GM19438 (cell line): ENCODE measurements around the gene CSPG5.

Experiments
- ATAC-seq: cut with Tn5 transposase; IDR thresholded peaks from one replicate; pipeline ENCODE4 v1.9.1; 2021; ENCODE audit warnings: low read depth; ENCODE audit not compliant: unreplicated experiment

The CSPG5 gene

GRCh38 chr3:47542471-47543173 is 36.0 kb downstream of the CSPG5 start:
- no peak for ATAC-seq

GRCh38 chr3:47541583-47542108 is 37.0 kb downstream of the CSPG5 start:
- no peak for ATAC-seq

- ATAC-seq, result no peak
Observed at GRCh38 chr3:47540281-47540680, 38.4 kb downstream of the CSPG5 start.

- ATAC-seq, result no peak
Observed at GRCh38 chr3:47536967-47537366, 41.7 kb downstream of the CSPG5 start.

- no peak for ATAC-seq
Observed at GRCh38 chr3:47536221-47536891, 42.3 kb downstream of the CSPG5 start.

GRCh38 chr3:47533996-47534454 is 44.6 kb downstream of the CSPG5 start:
- no peak for ATAC-seq

- ATAC-seq, result no peak
Observed at GRCh38 chr3:47533481-47533880, 45.2 kb downstream of the CSPG5 start.

GRCh38 chr3:47527952-47528725 is 50.5 kb downstream of the CSPG5 start:
- ATAC-seq, result no peak

- no peak for ATAC-seq
Observed at GRCh38 chr3:47525617-47526016, 53.0 kb downstream of the CSPG5 start.

GRCh38 chr3:47523310-47524073 is 55.2 kb downstream of the CSPG5 start:
- no peak for ATAC-seq

- ATAC-seq, result peak; percentile 60
Observed at GRCh38 chr3:47522082-47522987, 56.3 kb downstream of the CSPG5 start.

GRCh38 chr3:47520756-47521155 is 57.9 kb downstream of the CSPG5 start:
- no peak for ATAC-seq

- no peak for ATAC-seq
Observed at GRCh38 chr3:47517937-47518336, 60.7 kb downstream of the CSPG5 start.

GRCh38 chr3:47515864-47516319 is 62.8 kb downstream of the CSPG5 start:
- no peak for ATAC-seq

GRCh38 chr3:47515100-47515499 is 63.6 kb downstream of the CSPG5 start:
- no peak for ATAC-seq

- peak; percentile 89 for ATAC-seq
Observed at GRCh38 chr3:47513125-47513929, 65.3 kb downstream of the CSPG5 start, which contains the start of gene ELP6. Gene ELP6 (minus strand): TSS chr3:47513712. CDS start chr3:47513590, 122 bp downstream.

GRCh38 chr3:47512416-47513124 is 66.1 kb downstream of the CSPG5 start:
- no peak for ATAC-seq
